ENCODE data around the gene KCNK5.

KCNK5 gene

GRCh38 chr6:39199231-39199940 is 29.9 kb downstream of the KCNK5 start:
- no peak for DNase-seq (ENCODE audit: low read depth in 2 of 2, low spot score in 1 of 2)

- no peak for DNase-seq (ENCODE audit: low read depth in 2 of 2, low spot score in 1 of 2)
Observed at GRCh38 chr6:39198528-39198927, 30.7 kb downstream of the KCNK5 start.

- DNase-seq (ENCODE audit: low read depth in 2 of 2, low spot score in 1 of 2) = no peak
Observed at GRCh38 chr6:39197922-39198500, 31.3 kb downstream of the KCNK5 start.

- DNase-seq (ENCODE audit: low read depth in 2 of 2, low spot score in 1 of 2) = no peak
Observed at GRCh38 chr6:39197521-39197920, 31.8 kb downstream of the KCNK5 start.

GRCh38 chr6:39196673-39197091 is 32.6 kb downstream of the KCNK5 start:
- DNase-seq (ENCODE audit: low read depth in 2 of 2, low spot score in 1 of 2) = no peak

GRCh38 chr6:39195792-39196385 is 33.4 kb downstream of the KCNK5 start:
- no peak for DNase-seq (ENCODE audit: low read depth in 2 of 2, low spot score in 1 of 2)

- DNase-seq (ENCODE audit: low read depth in 2 of 2, low spot score in 1 of 2) = no peak
Observed at GRCh38 chr6:39194466-39194865, 34.8 kb downstream of the KCNK5 start.

- no peak for DNase-seq (ENCODE audit: low read depth in 2 of 2, low spot score in 1 of 2)
Observed at GRCh38 chr6:39193201-39193791, 36.0 kb downstream of the KCNK5 start.

- no peak for DNase-seq (ENCODE audit: low read depth in 2 of 2, low spot score in 1 of 2)
Observed at GRCh38 chr6:39192736-39193135, 36.5 kb downstream of the KCNK5 start.

- DNase-seq (ENCODE audit: low read depth in 2 of 2, low spot score in 1 of 2) = no peak
Observed at GRCh38 chr6:39191236-39191930, 37.9 kb downstream of the KCNK5 start.

- no peak for DNase-seq (ENCODE audit: low read depth in 2 of 2, low spot score in 1 of 2)
Observed at GRCh38 chr6:39190545-39191235, 38.6 kb downstream of the KCNK5 start.

- DNase-seq (ENCODE audit: low read depth in 2 of 2, low spot score in 1 of 2) = no peak
Observed at GRCh38 chr6:39189915-39190544, 39.2 kb downstream of the KCNK5 start.

GRCh38 chr6:39189131-39189530 is 40.1 kb downstream of the KCNK5 start:
- DNase-seq (ENCODE audit: low read depth in 2 of 2, low spot score in 1 of 2) = no peak

- no peak for DNase-seq (ENCODE audit: low read depth in 2 of 2, low spot score in 1 of 2)
Observed at GRCh38 chr6:39188571-39188970, 40.7 kb downstream of the KCNK5 start.

- no peak for DNase-seq (ENCODE audit: low read depth in 2 of 2, low spot score in 1 of 2)
Observed at GRCh38 chr6:39188098-39188450, 41.2 kb downstream of the KCNK5 start.

GRCh38 chr6:39184906-39185580 is 44.2 kb downstream of the KCNK5 start:
- DNase-seq (ENCODE audit: low read depth in 2 of 2, low spot score in 1 of 2) = no peak

GRCh38 chr6:39182604-39183003 is 46.7 kb downstream of the KCNK5 start:
- no peak for DNase-seq (ENCODE audit: low read depth in 2 of 2, low spot score in 1 of 2)

- DNase-seq (ENCODE audit: low read depth in 2 of 2, low spot score in 1 of 2) = no peak
Observed at GRCh38 chr6:39181826-39182225, 47.4 kb downstream of the KCNK5 start.

- DNase-seq (ENCODE audit: low read depth in 2 of 2, low spot score in 1 of 2) = no peak
Observed at GRCh38 chr6:39181333-39181732, 47.9 kb downstream of the KCNK5 start.

GRCh38 chr6:39178804-39179203 is 50.5 kb downstream of the KCNK5 start:
- DNase-seq (ENCODE audit: low read depth in 2 of 2, low spot score in 1 of 2) = no peak
